GM12878 (cell line): ENCODE data around the gene SEMA4F. TPM values are rescaled to one million over a fixed set of nuclear protein-coding genes. Genes with fewer than 3 reads are reported as not detected.

Experiments used
- ATAC-seq: fragments of 200-7000 bp; cut with Tn5 transposase; 3 replicates; pipeline ENCODE4 v1.9.1; 2020; ENCODE audit warnings: mild to moderate bottlenecking, moderate library complexity
- BruUV-seq: library from RNA; stranded (reverse); fragments of 400-500 nt; replicated peaks from 2 replicates; lab custom pipeline; 2021; lab: Mats Ljungman, UMichigan
- CTCF ChIA-PET: fragments of 300-600 bp; sonication (Branson Sonifier 250); formaldehyde crosslinking; extraction: SDS; loops from one replicate; lab custom pipeline; 2021; ENCODE audit warnings: inconsistent platforms; lab: Yijun Ruan, JAX
- POLR2A ChIA-PET: fragments of 350-600 bp; formaldehyde crosslinking; extraction: SDS; loops from one replicate; lab custom pipeline; 2021; ENCODE audit warnings: inconsistent platforms; lab: Charles Lee
- RAD21 ChIA-PET: fragments of 300-600 bp; sonication (Branson Sonifier 250); formaldehyde crosslinking; loops from one replicate; lab custom pipeline; 2023; ENCODE audit warnings: antibody characterized with exemption; ENCODE audit not compliant: unreplicated experiment; lab: Charles Lee
- SMC1A ChIA-PET: fragments of 300-600 bp; sonication (Branson Sonifier 250); formaldehyde crosslinking; loops from one replicate; lab custom pipeline; 2023; ENCODE audit not compliant: unreplicated experiment, uncharacterized antibody; lab: Charles Lee
- DNase-seq: peaks from one replicate; pipeline ENCODE4 v3.0.0-alpha.2; 2011; ENCODE audit warnings: low read depth, low spot score
- FAIRE-seq: peaks from 3 replicates; lab custom pipeline; 2011; peaks lifted over from hg19 to GRCh38; lab: Jason Lieb, UNC
- H2AFZ ChIP-seq: 2 replicates; pipeline ENCODE4 v1.6.0; 2011; ENCODE audit warnings: low read depth, low read length, control low read depth; ENCODE audit not compliant: control insufficient read depth
- H3K27ac ChIP-seq: 2 replicates; pipeline ENCODE4 v1.5.1; 2011; ENCODE audit warnings: control low read depth; ENCODE audit not compliant: control insufficient read depth, insufficient read depth
- H3K27me3 ChIP-seq, 2 experiments: replicated peaks in 1 of 2; 2 replicates each; pipeline versions ENCODE4 v1.6.0 to v1.6.1; 2011; ENCODE audit warnings: low read length in 1 of 2; ENCODE audit not compliant: control insufficient read depth in 2 of 2, insufficient read depth in 2 of 2
- H3K36me3 ChIP-seq, 2 experiments: 2 replicates each; pipeline ENCODE4 v1.5.1; 2011; ENCODE audit warnings: low read length in 1 of 2; ENCODE audit not compliant: control insufficient read depth in 2 of 2, insufficient read depth in 2 of 2
- H3K4me1 ChIP-seq: 2 replicates; pipeline ENCODE4 v1.6.1; 2011; ENCODE audit warnings: mild to moderate bottlenecking, low read length, moderate library complexity, mixed read lengths; ENCODE audit not compliant: control insufficient read depth, insufficient read depth
- H3K4me2 ChIP-seq: 2 replicates; pipeline ENCODE4 v1.6.0; 2011; ENCODE audit warnings: control low read depth; ENCODE audit not compliant: control insufficient read depth, insufficient read depth
- H3K4me3 ChIP-seq: fragments of 200-600 bp; sonication (generic); 2 replicates; pipeline ENCODE4 v1.5.1; 2016
- H3K79me2 ChIP-seq: 2 replicates; pipeline ENCODE4 v1.6.0; 2011; ENCODE audit warnings: low read length; ENCODE audit not compliant: control insufficient read depth, insufficient read depth
- H3K9ac ChIP-seq: 2 replicates; pipeline ENCODE4 v1.8.0; 2011; ENCODE audit warnings: low read length, control low read depth, mixed read lengths; ENCODE audit not compliant: control insufficient read depth, insufficient read depth
- H3K9me3 ChIP-seq: replicated peaks from 3 replicates; pipeline ENCODE4 v1.5.1; 2011; ENCODE audit warnings: mild to moderate bottlenecking, low read length; ENCODE audit not compliant: control insufficient read depth, insufficient read depth
- H4K20me1 ChIP-seq: 2 replicates; pipeline ENCODE4 v1.6.0; 2011; ENCODE audit not compliant: control insufficient read depth, insufficient read depth
- BHLHE40 ChIP-seq, 2 experiments: fragments of 450-650 bp in 1 of 2; IDR thresholded peaks; 2 replicates each; pipeline ENCODE4 v1.6.1; 2011 to 2017; ENCODE audit warnings: low read depth in 2 of 2, borderline replicate concordance in 1 of 2, improper control_type of control experiment in 1 of 2, low read length in 1 of 2, mild to moderate bottlenecking in 1 of 2
- CBFB ChIP-seq: IDR thresholded peaks from 2 replicates; pipeline ENCODE4 v1.6.1; 2016; ENCODE audit warnings: antibody characterized with exemption, low read depth
- ESRRA ChIP-seq: IDR thresholded peaks from 2 replicates; pipeline ENCODE4 v1.6.1; 2012; ENCODE audit warnings: mild to moderate bottlenecking, low read length, improper control_type of control experiment
- ETV6 ChIP-seq, 2 experiments: fragments of 450-650 bp in 1 of 2; IDR thresholded peaks in 1 of 2; conservative IDR thresholded peaks in 1 of 2; 2 replicates each; pipeline ENCODE4 v1.6.1; 2014; ENCODE audit warnings: antibody characterized with exemption in 1 of 2, borderline replicate concordance in 1 of 2, low read depth in 1 of 2, mild to moderate bottlenecking in 1 of 2, moderate library complexity in 1 of 2
- FOXK2 ChIP-seq: fragments of 450-650 bp; IDR thresholded peaks from 2 replicates; pipeline ENCODE4 v1.6.1; 2017; ENCODE audit warnings: mild to moderate bottlenecking, moderate library complexity
- HDAC2 ChIP-seq: fragments of 200-600 bp; sonication (generic); IDR thresholded peaks from 2 replicates; pipeline ENCODE4 v1.6.1; 2017
- NR2C2 ChIP-seq: IDR thresholded peaks from 2 replicates; pipeline ENCODE4 v1.6.1; 2011; ENCODE audit warnings: borderline replicate concordance, low read depth; ENCODE audit not compliant: control insufficient read depth, insufficient read length
- PAX5 ChIP-seq: IDR thresholded peaks from 2 replicates; pipeline ENCODE4 v1.6.1; 2011; ENCODE audit warnings: low read depth, low read length, borderline replicate concordance
- POLR2AphosphoS2 ChIP-seq: IDR thresholded peaks from 2 replicates; pipeline ENCODE4 v1.6.1; 2011; ENCODE audit warnings: low read depth, mild to moderate bottlenecking, low read length, improper control_type of control experiment, moderate library complexity
- STAT1 ChIP-seq: fragments of 450-650 bp; conservative IDR thresholded peaks from 2 replicates; pipeline ENCODE4 v1.6.1; 2014; ENCODE audit warnings: antibody characterized with exemption, mild to moderate bottlenecking
- SUPT20H ChIP-seq: IDR thresholded peaks from 2 replicates; pipeline ENCODE4 v1.6.1; 2011; ENCODE audit warnings: low read depth, mild to moderate bottlenecking, low read length, moderate library complexity, borderline replicate concordance; ENCODE audit not compliant: control insufficient read depth
- ZBED1 ChIP-seq: IDR thresholded peaks from 2 replicates; pipeline ENCODE4 v1.6.1; 2016; ENCODE audit warnings: borderline replicate concordance
- WGBS: methylation state at CpG from one replicate; pipeline ENCODE4 v1.1.6; 2016; ENCODE audit warnings: low lambda C conversion rate; ENCODE audit not compliant: insufficient replicate concordance, insufficient coverage; ENCODE audit errors: missing lambda C conversion rate; 5-methylcytosine and 5-hydroxymethylcytosine counted together
- in situ Hi-C: fragments of 300-500 bp; cut with MboI; formaldehyde crosslinking; loops from 9 replicates; pipeline ENCODE4 v1.14.3; 2018; ENCODE audit warnings: mixed read lengths
- intact Hi-C: fragments of 100-400 bp; cut with micrococcal nuclease; formaldehyde crosslinking; loops from one replicate; pipeline ENCODE4 v1.14.2; 2022; ENCODE audit not compliant: unreplicated experiment
- polyA plus RNA-seq, 11 experiments: library from polyadenylated mRNA; depleted of rRNA in 4 of 11; unstranded in 6 of 11; stranded (reverse) in 5 of 11; fragments of >200 nt; fragmentation: Nextera tagmentation in 4 of 11; fragmentation: Illumina TruSeq in 1 of 11; extraction: Ambion mirVana in 4 of 11; extraction: Trizol in 1 of 11; gene quantifications; 1 replicate in 1 of 11; 2 replicates in 10 of 11; pipeline versions ENCODE4 v1.2.1 to v1.2.3, GENCODE V29; 2011 to 2016; ENCODE audit warnings: inconsistent platforms in 2 of 11, missing spikeins in 2 of 11, low read depth in 1 of 11
- total RNA-seq, 4 experiments: library from RNA; depleted of rRNA in 3 of 4; stranded (reverse); fragments of >200 nt in 3 of 4; fragmentation: Illumina TruSeq in 1 of 4; extraction: Trizol in 1 of 4; gene quantifications; 2 replicates each; pipeline versions ENCODE4 v1.2.1 to v1.2.3, GENCODE V29; 2013 to 2021

SEMA4F gene
- total and polyA plus RNA-seq, 10 of the 15 experiments (the other 5 are each of a cell fraction or from before 2014, with no cell fraction given), result 0.26 to 3.0 (median 2.1) TPM

- H2AFZ ChIP-seq, result no peak overlapping the region
- no peak overlapping the region for H3K27ac ChIP-seq
- H3K4me1 ChIP-seq, result no peaks in the 10 kb centered on the region
- no peak overlapping the region for H3K9ac ChIP-seq
- 30% methylated on average over 5 of the region's 5 CpGs for WGBS
- ATAC-seq (no peak), DNase-seq (no peak), FAIRE-seq (no peak)
- no peak for TF ChIP-seq BHLHE40 (IDR thresholded peaks at IDR 0.05; ENCODE audit: borderline replicate concordance in 1 of 2, low read depth in 2 of 2, low read length in 1 of 2)
- TF ChIP-seq ESRRA, result no peak
- no peak for TF ChIP-seq STAT1
- TF ChIP-seq SUPT20H, result no peak
- no peak for TF ChIP-seq ZBED1
- TF ChIP-seq NR2C2, result no peak
- TF ChIP-seq ETV6 (conservative IDR thresholded peaks at IDR 0.05 in 1 of 2, IDR thresholded peaks at IDR 0.05 in 1 of 2; ENCODE audit: borderline replicate concordance in 1 of 2, low read depth in 1 of 2), result no peak
- no peak for TF ChIP-seq POLR2AphosphoS2
- TF ChIP-seq FOXK2, result no peak
- TF ChIP-seq PAX5, result no peak
- no peak for TF ChIP-seq CBFB
- TF ChIP-seq HDAC2, result no peak
- no peaks in the 10 kb centered on the region for H3K9me3 ChIP-seq
- no TSS peak for BruUV-seq
- in situ Hi-C loops (no loop called here), intact Hi-C loops (no loop called here)
- H3K4me3 ChIP-seq, result no peak overlapping the region
- H3K36me3 ChIP-seq, result no peaks in the 10 kb centered on the region
- no peaks in the 10 kb centered on the region for H3K79me2 ChIP-seq
- SMC1A ChIA-PET, result no interaction called here
- H3K27me3 ChIP-seq, result no peaks in the 10 kb centered on the region; a peak in 2 of 4 replicates
- no peak overlapping the region for H3K4me2 ChIP-seq
- RAD21 ChIA-PET, result no interaction called here
- CTCF ChIA-PET, result no interaction called here
- POLR2A ChIA-PET, result no interaction called here
- H4K20me1 ChIP-seq, result no peaks in the 10 kb centered on the region
Observed at GRCh38 chr2:74606927-74607326, 47.1 kb upstream of the SEMA4F start.
